GM23338 (cell line): Measurements from ENCODE around the gene EVX1. TPM values are rescaled to one million over a fixed set of nuclear protein-coding genes. Genes with fewer than 3 reads are reported as not detected.

ENCODE experiments used
- ATAC-seq: fragments of 200-7000 bp; cut with Tn5 transposase; 3 replicates; pipeline ENCODE4 v1.9.1; 2020
- DNase-seq: peaks from one replicate; pipeline ENCODE4 v3.0.0-alpha.2; 2015; ENCODE audit warnings: low spot score
- H2AFZ ChIP-seq: fragments of 200-600 bp; sonication (generic); 2 replicates; pipeline ENCODE4 v1.8.0; 2016; ENCODE audit warnings: antibody characterized with exemption, mild to moderate bottlenecking, moderate library complexity
- H3F3A ChIP-seq: fragments of 200-600 bp; sonication (generic); replicated peaks from 2 replicates; pipeline ENCODE4 v1.8.0; 2017; ENCODE audit warnings: antibody characterized with exemption, mixed run types, low read depth
- H3K27ac ChIP-seq: fragments of 200-600 bp; sonication (generic); 2 replicates; pipeline ENCODE4 v1.6.1; 2016; ENCODE audit warnings: low read depth
- H3K27me3 ChIP-seq: fragments of 200-600 bp; sonication (generic); 2 replicates; pipeline ENCODE4 v1.8.0; 2016; ENCODE audit warnings: mild to moderate bottlenecking, mixed run types, moderate library complexity; ENCODE audit not compliant: insufficient read depth
- H3K36me3 ChIP-seq: fragments of 200-600 bp; sonication (generic); 2 replicates; pipeline ENCODE4 v1.8.0; 2016; ENCODE audit warnings: mild to moderate bottlenecking; ENCODE audit not compliant: insufficient read depth
- H3K4me1 ChIP-seq: fragments of 200-600 bp; sonication (generic); 2 replicates; pipeline ENCODE4 v1.8.0; 2016; ENCODE audit warnings: mild to moderate bottlenecking, moderate library complexity; ENCODE audit not compliant: insufficient read depth
- H3K4me2 ChIP-seq: fragments of 200-600 bp; sonication (generic); 2 replicates; pipeline ENCODE4 v1.7.1; 2017; ENCODE audit warnings: mixed run types
- H3K4me3 ChIP-seq: fragments of 200-600 bp; sonication (generic); 2 replicates; pipeline ENCODE4 v1.6.1; 2016; ENCODE audit warnings: mixed run types
- H3K79me2 ChIP-seq: fragments of 200-600 bp; sonication (generic); replicated peaks from 2 replicates; pipeline ENCODE4 v1.8.0; 2017; ENCODE audit warnings: mild to moderate bottlenecking; ENCODE audit not compliant: insufficient read depth
- H3K9me2 ChIP-seq: fragments of 200-600 bp; sonication (generic); 2 replicates; pipeline ENCODE4 v1.8.0; 2017; ENCODE audit not compliant: insufficient read depth
- H4K20me1 ChIP-seq: fragments of 200-600 bp; sonication (generic); replicated peaks from 2 replicates; pipeline ENCODE4 v1.8.0; 2017; ENCODE audit warnings: mild to moderate bottlenecking; ENCODE audit not compliant: insufficient read depth
- H3K27ac Mint-ChIP-seq: 2 replicates; pipeline ENCODE4 v1.8.0; 2020; ENCODE audit warnings: inconsistent platforms, mild to moderate bottlenecking, moderate library complexity, mixed read lengths
- H3K27me3 Mint-ChIP-seq: 3 replicates; pipeline ENCODE4 v1.8.0; 2022; ENCODE audit warnings: low read depth, mild to moderate bottlenecking, moderate library complexity, mixed read lengths, inconsistent platforms; ENCODE audit not compliant: insufficient read depth, poor library complexity
- H3K36me3 Mint-ChIP-seq: 3 replicates; pipeline ENCODE4 v1.8.0; 2021; ENCODE audit warnings: low read depth, mild to moderate bottlenecking, inconsistent platforms, moderate library complexity, mixed read lengths
- H3K4me1 Mint-ChIP-seq: 3 replicates; pipeline ENCODE4 v1.8.0; 2020; ENCODE audit warnings: mild to moderate bottlenecking, inconsistent platforms, mixed read lengths
- H3K4me3 Mint-ChIP-seq: 3 replicates; pipeline ENCODE4 v1.8.0; 2021; ENCODE audit warnings: moderate library complexity, mild to moderate bottlenecking, inconsistent platforms, mixed read lengths
- H3K9me3 Mint-ChIP-seq: 3 replicates; pipeline ENCODE4 v1.8.0; 2020; ENCODE audit warnings: moderate library complexity, mild to moderate bottlenecking, inconsistent platforms, mixed read lengths
- EZH2 ChIP-seq: fragments of 200-600 bp; sonication (generic); IDR thresholded peaks from one replicate; pipeline ENCODE4 v1.8.0; 2017; ENCODE audit warnings: antibody characterized with exemption, mild to moderate bottlenecking, low read depth; ENCODE audit not compliant: unreplicated experiment
- EZH2phosphoT487 ChIP-seq: fragments of 200-600 bp; sonication (generic); IDR thresholded peaks from one replicate; pipeline ENCODE4 v1.8.1; 2018; ENCODE audit warnings: antibody characterized with exemption; ENCODE audit not compliant: unreplicated experiment
- NANOG ChIP-seq: IDR thresholded peaks from 2 replicates; pipeline ENCODE4 v1.6.1; 2016; ENCODE audit warnings: antibody characterized with exemption, borderline replicate concordance
- ZNF331 ChIP-seq: fragments of 250-450 bp; sonication (Bioruptor Pico); IDR thresholded peaks from 2 replicates; pipeline ENCODE4 v1.5.0; 2020; ENCODE audit warnings: low read depth, mild to moderate bottlenecking, moderate library complexity
- polyA plus RNA-seq: library from polyadenylated mRNA; unstranded; fragments of >200 nt; fragmentation: Nextera tagmentation; extraction: Ambion mirVana; gene quantifications from 2 replicates; pipeline ENCODE4 v1.2.1, GENCODE V29; 2016
- total RNA-seq: library from RNA; depleted of rRNA; stranded (reverse); fragments of >200 nt; shearing (Covaris generic); gene quantifications from 2 replicates; pipeline ENCODE4 v1.2.3, GENCODE V29; 2014
- TF ChIP-seq, protein P1 (sequence below): IDR thresholded peaks from 2 replicates; pipeline ENCODE4 v1.6.1; 2016; ENCODE audit warnings: antibody characterized with exemption
- TF ChIP-seq, protein P2 (sequence below): fragments of 250-450 bp; sonication (Bioruptor Pico); IDR thresholded peaks from 2 replicates; pipeline ENCODE4 v1.5.0; 2020; ENCODE audit warnings: mild to moderate bottlenecking, moderate library complexity

EVX1 gene
- total and polyA plus RNA-seq, 2 experiments from 2014 or later = not detected

DNA sequence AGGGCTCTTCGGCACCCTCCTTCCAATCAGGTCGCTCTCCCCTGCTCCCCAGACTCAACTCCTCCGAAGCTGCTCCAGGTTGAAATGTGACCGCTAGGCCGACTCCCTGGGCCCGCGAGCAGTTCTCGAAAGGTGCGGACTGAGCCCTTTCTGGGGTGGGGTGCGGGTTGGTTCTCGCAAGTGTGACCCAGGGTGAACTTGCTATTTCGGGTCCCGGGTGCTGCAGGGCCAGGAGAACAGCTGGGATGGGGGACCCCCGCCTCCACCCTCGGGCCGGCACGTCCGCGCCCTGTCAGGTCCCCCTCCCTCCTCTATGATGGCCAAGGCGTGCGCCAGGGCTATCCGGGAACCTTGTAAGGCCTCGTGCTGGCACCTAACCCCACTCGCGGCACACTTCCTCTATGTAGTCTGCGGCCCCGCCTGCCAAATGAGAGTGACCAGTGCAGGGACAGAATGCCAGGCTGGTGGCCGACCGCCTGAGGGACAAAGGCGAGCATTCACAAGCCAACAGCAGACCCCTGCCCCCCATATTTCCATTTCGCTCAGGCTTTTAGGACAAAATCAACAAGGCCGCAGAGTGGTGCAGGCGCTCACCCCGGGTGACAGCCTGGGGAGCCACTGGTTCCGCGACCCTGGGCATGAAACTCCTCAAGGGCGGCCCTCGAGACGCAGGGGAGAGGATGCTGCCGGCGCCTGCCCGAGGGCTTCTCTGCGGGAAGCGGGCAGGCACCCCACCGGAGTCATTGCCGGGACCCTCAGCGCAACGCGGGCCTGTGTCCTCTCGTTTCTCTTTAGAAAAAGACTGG is 29.0 kb upstream of the EVX1 start:
- Mint-ChIP-seq H3K4me1 (peaks cover 24% of the 10 kb centered on the region), H3K27me3 (peaks cover 100% of the 10 kb centered on the region), H3K4me3 (peak overlapping the region; percentile 62), H3K36me3 (no peaks in the 10 kb centered on the region), H3K27ac (no peak overlapping the region), H3K9me3 (no peaks in the 10 kb centered on the region; the same call in 2 of the 3 replicates)
- no peak overlapping the region for H3K27ac ChIP-seq
- peak overlapping the region; percentile 64 for H3K4me2 ChIP-seq
- peak overlapping the region; percentile 10; the same call in 1 of the 2 replicates for H2AFZ ChIP-seq
- H3K4me3 ChIP-seq = peak overlapping the region; percentile 50
- peaks cover 44% of the 10 kb centered on the region for H4K20me1 ChIP-seq
- H3K9me2 ChIP-seq = no peaks in the 10 kb centered on the region
- ATAC-seq (peak; percentile 36), DNase-seq (peak; percentile 69)
- no peaks in the 10 kb centered on the region for H3K79me2 ChIP-seq
- H3K4me1 ChIP-seq = peaks cover 47% of the 10 kb centered on the region
- peaks cover 34% of the 10 kb centered on the region for H3F3A ChIP-seq
- H3K36me3 ChIP-seq = no peaks in the 10 kb centered on the region
- peak; percentile 32 for TF ChIP-seq EZH2
- TF ChIP-seq, protein P1, sequence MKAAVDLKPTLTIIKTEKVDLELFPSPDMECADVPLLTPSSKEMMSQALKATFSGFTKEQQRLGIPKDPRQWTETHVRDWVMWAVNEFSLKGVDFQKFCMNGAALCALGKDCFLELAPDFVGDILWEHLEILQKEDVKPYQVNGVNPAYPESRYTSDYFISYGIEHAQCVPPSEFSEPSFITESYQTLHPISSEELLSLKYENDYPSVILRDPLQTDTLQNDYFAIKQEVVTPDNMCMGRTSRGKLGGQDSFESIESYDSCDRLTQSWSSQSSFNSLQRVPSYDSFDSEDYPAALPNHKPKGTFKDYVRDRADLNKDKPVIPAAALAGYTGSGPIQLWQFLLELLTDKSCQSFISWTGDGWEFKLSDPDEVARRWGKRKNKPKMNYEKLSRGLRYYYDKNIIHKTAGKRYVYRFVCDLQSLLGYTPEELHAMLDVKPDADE = no peak
- peak; percentile 37 for TF ChIP-seq EZH2phosphoT487
- peaks cover 100% of the 10 kb centered on the region for H3K27me3 ChIP-seq

DNA sequence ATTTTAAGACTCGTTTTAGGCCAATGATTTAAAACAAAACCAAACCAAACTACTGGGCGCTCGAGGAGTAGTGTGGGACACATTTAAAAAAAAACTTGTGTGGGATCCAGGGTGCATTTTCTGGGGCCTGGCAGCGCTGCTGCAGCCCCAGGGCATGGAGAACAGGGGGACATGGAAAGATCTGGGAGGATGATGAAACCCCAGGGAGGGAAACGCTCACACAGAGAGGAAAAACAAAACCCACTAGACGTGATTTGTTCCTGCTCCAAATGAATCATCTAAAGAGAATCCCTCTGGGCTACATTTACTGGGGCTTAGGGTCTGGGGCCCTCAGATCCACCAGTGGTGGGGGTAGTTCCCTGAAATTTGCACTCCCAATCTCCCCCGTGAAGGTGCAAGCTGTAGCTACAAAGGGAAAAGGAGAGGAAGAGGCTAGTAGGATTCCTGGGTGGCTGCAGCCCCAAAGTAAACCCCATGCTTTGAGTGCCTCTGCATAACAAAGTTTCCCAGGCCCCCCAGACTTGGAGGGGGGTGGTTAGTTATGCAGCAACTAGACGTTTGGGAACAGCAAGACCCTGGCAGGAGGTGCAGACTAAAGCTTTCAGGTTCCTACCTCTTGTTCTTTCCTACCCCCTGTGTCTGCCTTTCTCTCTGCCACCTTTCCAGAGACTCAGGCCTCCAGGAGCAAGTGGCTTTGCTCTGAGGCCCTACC is 28.2 kb upstream of the EVX1 start:
- H4K20me1 ChIP-seq = peaks cover 44% of the 10 kb centered on the region
- H3K27me3 Mint-ChIP-seq = peaks cover 100% of the 10 kb centered on the region
- peak; percentile 54 for DNase-seq
- H3K4me3 ChIP-seq = peak overlapping the region; percentile 50
- H2AFZ ChIP-seq = no peak overlapping the region
- H3K4me1 ChIP-seq = peaks cover 49% of the 10 kb centered on the region
- peaks cover 34% of the 10 kb centered on the region for H3F3A ChIP-seq
- no peaks in the 10 kb centered on the region for H3K9me2 ChIP-seq
- ATAC-seq = peak; percentile 57
- TF ChIP-seq ZNF331 (CRISPR knock-in tag) (no peak), EZH2 (peak; percentile 91)
- no peaks in the 10 kb centered on the region for H3K36me3 ChIP-seq
- no peak overlapping the region for H3K27ac Mint-ChIP-seq
- H3K27ac ChIP-seq = no peak overlapping the region
- no peaks in the 10 kb centered on the region for H3K36me3 Mint-ChIP-seq
- peaks cover 24% of the 10 kb centered on the region for H3K4me1 Mint-ChIP-seq
- H3K4me2 ChIP-seq = peak overlapping the region; percentile 64
- no peaks in the 10 kb centered on the region for H3K79me2 ChIP-seq
- no peaks in the 10 kb centered on the region; the same call in 2 of the 3 replicates for H3K9me3 Mint-ChIP-seq
- H3K27me3 ChIP-seq = peaks cover 100% of the 10 kb centered on the region
- H3K4me3 Mint-ChIP-seq = peak overlapping the region; percentile 47

DNA sequence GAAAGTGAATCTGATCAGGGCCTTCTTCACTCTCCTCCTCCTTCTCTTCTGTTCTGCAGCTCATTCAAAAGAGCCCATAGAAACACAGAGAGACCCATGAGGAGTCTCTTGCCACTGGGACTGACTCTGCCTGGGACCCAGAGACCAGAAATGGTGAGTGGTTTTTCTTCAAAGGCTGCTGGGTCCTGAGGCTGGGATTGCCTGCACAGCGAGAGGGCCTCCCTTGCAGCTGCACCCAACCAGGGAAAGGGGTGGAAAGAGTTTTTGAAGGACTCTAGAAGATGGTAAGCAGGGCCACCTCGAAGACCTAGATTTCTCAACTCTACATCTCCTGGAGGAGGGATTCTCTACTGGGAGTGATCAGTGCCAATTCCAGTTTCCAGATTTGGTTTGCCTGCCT is 27.2 kb upstream of the EVX1 start:
- ATAC-seq = no peak
- H3K4me3 Mint-ChIP-seq = no peak overlapping the region
- H3K27me3 Mint-ChIP-seq = peaks cover 100% of the 10 kb centered on the region
- no peaks in the 10 kb centered on the region for H3K9me2 ChIP-seq
- H3K27ac ChIP-seq = no peak overlapping the region
- peaks cover 58% of the 10 kb centered on the region for H3K4me1 ChIP-seq
- H3K79me2 ChIP-seq = no peaks in the 10 kb centered on the region
- H3K27me3 ChIP-seq = peaks cover 100% of the 10 kb centered on the region
- no peaks in the 10 kb centered on the region for H3K36me3 Mint-ChIP-seq
- no peak overlapping the region for H2AFZ ChIP-seq
- H3K4me2 ChIP-seq = 0 out of 2 replicates have a peak overlapping the region, but pooled peaks have one; percentile 64
- H3K36me3 ChIP-seq = no peaks in the 10 kb centered on the region
- no peak overlapping the region for H3K27ac Mint-ChIP-seq
- H3K4me1 Mint-ChIP-seq = peaks cover 29% of the 10 kb centered on the region
- no peak overlapping the region for H3K4me3 ChIP-seq
- peaks cover 34% of the 10 kb centered on the region for H3F3A ChIP-seq
- H4K20me1 ChIP-seq = peaks cover 44% of the 10 kb centered on the region
- H3K9me3 Mint-ChIP-seq = no peaks in the 10 kb centered on the region; the same call in 2 of the 3 replicates
- DNase-seq = no peak
- TF ChIP-seq, protein P2, sequence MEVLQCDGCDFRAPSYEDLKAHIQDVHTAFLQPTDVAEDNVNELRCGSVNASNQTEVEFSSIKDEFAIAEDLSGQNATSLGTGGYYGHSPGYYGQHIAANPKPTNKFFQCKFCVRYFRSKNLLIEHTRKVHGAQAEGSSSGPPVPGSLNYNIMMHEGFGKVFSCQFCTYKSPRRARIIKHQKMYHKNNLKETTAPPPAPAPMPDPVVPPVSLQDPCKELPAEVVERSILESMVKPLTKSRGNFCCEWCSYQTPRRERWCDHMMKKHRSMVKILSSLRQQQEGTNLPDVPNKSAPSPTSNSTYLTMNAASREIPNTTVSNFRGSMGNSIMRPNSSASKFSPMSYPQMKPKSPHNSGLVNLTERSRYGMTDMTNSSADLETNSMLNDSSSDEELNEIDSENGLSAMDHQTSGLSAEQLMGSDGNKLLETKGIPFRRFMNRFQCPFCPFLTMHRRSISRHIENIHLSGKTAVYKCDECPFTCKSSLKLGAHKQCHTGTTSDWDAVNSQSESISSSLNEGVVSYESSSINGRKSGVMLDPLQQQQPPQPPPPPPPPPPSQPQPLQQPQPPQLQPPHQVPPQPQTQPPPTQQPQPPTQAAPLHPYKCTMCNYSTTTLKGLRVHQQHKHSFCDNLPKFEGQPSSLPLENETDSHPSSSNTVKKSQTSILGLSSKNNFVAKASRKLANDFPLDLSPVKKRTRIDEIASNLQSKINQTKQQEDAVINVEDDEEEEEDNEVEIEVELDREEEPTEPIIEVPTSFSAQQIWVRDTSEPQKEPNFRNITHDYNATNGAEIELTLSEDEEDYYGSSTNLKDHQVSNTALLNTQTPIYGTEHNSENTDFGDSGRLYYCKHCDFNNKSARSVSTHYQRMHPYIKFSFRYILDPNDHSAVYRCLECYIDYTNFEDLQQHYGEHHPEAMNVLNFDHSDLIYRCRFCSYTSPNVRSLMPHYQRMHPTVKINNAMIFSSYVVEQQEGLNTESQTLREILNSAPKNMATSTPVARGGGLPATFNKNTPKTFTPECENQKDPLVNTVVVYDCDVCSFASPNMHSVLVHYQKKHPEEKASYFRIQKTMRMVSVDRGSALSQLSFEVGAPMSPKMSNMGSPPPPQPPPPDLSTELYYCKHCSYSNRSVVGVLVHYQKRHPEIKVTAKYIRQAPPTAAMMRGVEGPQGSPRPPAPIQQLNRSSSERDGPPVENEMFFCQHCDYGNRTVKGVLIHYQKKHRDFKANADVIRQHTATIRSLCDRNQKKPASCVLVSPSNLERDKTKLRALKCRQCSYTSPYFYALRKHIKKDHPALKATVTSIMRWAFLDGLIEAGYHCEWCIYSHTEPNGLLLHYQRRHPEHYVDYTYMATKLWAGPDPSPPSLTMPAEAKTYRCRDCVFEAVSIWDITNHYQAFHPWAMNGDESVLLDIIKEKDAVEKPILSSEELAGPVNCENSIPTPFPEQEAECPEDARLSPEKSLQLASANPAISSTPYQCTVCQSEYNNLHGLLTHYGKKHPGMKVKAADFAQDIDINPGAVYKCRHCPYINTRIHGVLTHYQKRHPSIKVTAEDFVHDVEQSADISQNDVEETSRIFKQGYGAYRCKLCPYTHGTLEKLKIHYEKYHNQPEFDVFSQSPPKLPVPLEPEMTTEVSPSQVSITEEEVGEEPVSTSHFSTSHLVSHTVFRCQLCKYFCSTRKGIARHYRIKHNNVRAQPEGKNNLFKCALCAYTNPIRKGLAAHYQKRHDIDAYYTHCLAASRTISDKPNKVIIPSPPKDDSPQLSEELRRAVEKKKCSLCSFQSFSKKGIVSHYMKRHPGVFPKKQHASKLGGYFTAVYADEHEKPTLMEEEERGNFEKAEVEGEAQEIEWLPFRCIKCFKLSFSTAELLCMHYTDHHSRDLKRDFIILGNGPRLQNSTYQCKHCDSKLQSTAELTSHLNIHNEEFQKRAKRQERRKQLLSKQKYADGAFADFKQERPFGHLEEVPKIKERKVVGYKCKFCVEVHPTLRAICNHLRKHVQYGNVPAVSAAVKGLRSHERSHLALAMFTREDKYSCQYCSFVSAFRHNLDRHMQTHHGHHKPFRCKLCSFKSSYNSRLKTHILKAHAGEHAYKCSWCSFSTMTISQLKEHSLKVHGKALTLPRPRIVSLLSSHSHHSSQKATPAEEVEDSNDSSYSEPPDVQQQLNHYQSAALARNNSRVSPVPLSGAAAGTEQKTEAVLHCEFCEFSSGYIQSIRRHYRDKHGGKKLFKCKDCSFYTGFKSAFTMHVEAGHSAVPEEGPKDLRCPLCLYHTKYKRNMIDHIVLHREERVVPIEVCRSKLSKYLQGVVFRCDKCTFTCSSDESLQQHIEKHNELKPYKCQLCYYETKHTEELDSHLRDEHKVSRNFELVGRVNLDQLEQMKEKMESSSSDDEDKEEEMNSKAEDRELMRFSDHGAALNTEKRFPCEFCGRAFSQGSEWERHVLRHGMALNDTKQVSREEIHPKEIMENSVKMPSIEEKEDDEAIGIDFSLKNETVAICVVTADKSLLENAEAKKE (CRISPR knock-in tag) = no peak
- TF ChIP-seq NANOG = no peak
